GM12878 (cell line): ENCODE results near the gene RNF167. TPM values are rescaled to one million over a fixed set of nuclear protein-coding genes. Genes with fewer than 3 reads are reported as not detected.

Experiments used
- BACH1 ChIP-seq: fragments of 450-650 bp; IDR thresholded peaks from 2 replicates; pipeline ENCODE4 v1.6.1; 2017; ENCODE audit warnings: mild to moderate bottlenecking, borderline replicate concordance
- BHLHE40 ChIP-seq, 2 experiments: fragments of 450-650 bp in 1 of 2; IDR thresholded peaks; 2 replicates each; pipeline ENCODE4 v1.6.1; 2011 to 2017; ENCODE audit warnings: low read depth in 2 of 2, borderline replicate concordance in 1 of 2, improper control_type of control experiment in 1 of 2, low read length in 1 of 2, mild to moderate bottlenecking in 1 of 2
- CBFB ChIP-seq: IDR thresholded peaks from 2 replicates; pipeline ENCODE4 v1.6.1; 2016; ENCODE audit warnings: antibody characterized with exemption, low read depth
- EED ChIP-seq: sonication (generic); IDR thresholded peaks from 2 replicates; pipeline ENCODE4 v1.6.1; 2016; ENCODE audit warnings: antibody characterized with exemption, low read depth
- ESRRA ChIP-seq: IDR thresholded peaks from 2 replicates; pipeline ENCODE4 v1.6.1; 2012; ENCODE audit warnings: mild to moderate bottlenecking, low read length, improper control_type of control experiment
- ETV6 ChIP-seq, 2 experiments: fragments of 450-650 bp in 1 of 2; IDR thresholded peaks in 1 of 2; conservative IDR thresholded peaks in 1 of 2; 2 replicates each; pipeline ENCODE4 v1.6.1; 2014; ENCODE audit warnings: antibody characterized with exemption in 1 of 2, borderline replicate concordance in 1 of 2, low read depth in 1 of 2, mild to moderate bottlenecking in 1 of 2, moderate library complexity in 1 of 2
- HCFC1 ChIP-seq: fragments of 150-350 bp; IDR thresholded peaks from 2 replicates; pipeline ENCODE4 v1.6.1; 2014; ENCODE audit warnings: low read length
- IRF5 ChIP-seq: fragments of 450-650 bp; IDR thresholded peaks from 2 replicates; pipeline ENCODE4 v1.6.1; 2017; ENCODE audit warnings: borderline replicate concordance
- MEF2B ChIP-seq: fragments of 450-650 bp; IDR thresholded peaks from 2 replicates; pipeline ENCODE4 v1.6.1; 2018; ENCODE audit warnings: mild to moderate bottlenecking, moderate library complexity; ENCODE audit not compliant: partially characterized antibody, poor library complexity, severe bottlenecking
- NR2F1 ChIP-seq: fragments of 450-650 bp; conservative IDR thresholded peaks from 2 replicates; pipeline ENCODE4 v1.6.1; 2017; ENCODE audit warnings: mild to moderate bottlenecking
- PRDM15 ChIP-seq: fragments of 450-650 bp; formaldehyde crosslinking; IDR thresholded peaks from 2 replicates; pipeline ENCODE4 v1.4.0; 2020; ENCODE audit warnings: mild to moderate bottlenecking, moderate library complexity
- SPI1 ChIP-seq: IDR thresholded peaks from 2 replicates; pipeline ENCODE4 v1.6.1; 2011; ENCODE audit warnings: low read depth, mild to moderate bottlenecking, low read length, moderate library complexity, borderline replicate concordance; ENCODE audit not compliant: insufficient read depth
- SRF ChIP-seq, 2 experiments: IDR thresholded peaks; 2 replicates each; pipeline ENCODE4 v1.6.1; 2011; ENCODE audit warnings: low read depth in 2 of 2, low read length in 2 of 2, mild to moderate bottlenecking in 1 of 2, moderate library complexity in 1 of 2
- SUZ12 ChIP-seq: fragments of 200-600 bp; sonication (generic); IDR thresholded peaks from one replicate; pipeline ENCODE4 v1.6.1; 2018; ENCODE audit warnings: antibody characterized with exemption, mild to moderate bottlenecking; ENCODE audit not compliant: unreplicated experiment
- YY1 ChIP-seq: IDR thresholded peaks from 2 replicates; pipeline ENCODE4 v1.6.1; 2011; ENCODE audit warnings: low read depth, mild to moderate bottlenecking, low read length
- polyA plus RNA-seq, 11 experiments: library from polyadenylated mRNA; depleted of rRNA in 4 of 11; unstranded in 6 of 11; stranded (reverse) in 5 of 11; fragments of >200 nt; fragmentation: Nextera tagmentation in 4 of 11; fragmentation: Illumina TruSeq in 1 of 11; extraction: Ambion mirVana in 4 of 11; extraction: Trizol in 1 of 11; gene quantifications; 1 replicate in 1 of 11; 2 replicates in 10 of 11; pipeline versions ENCODE4 v1.2.1 to v1.2.3, GENCODE V29; 2011 to 2016; ENCODE audit warnings: inconsistent platforms in 2 of 11, missing spikeins in 2 of 11, low read depth in 1 of 11
- total RNA-seq, 4 experiments: library from RNA; depleted of rRNA in 3 of 4; stranded (reverse); fragments of >200 nt in 3 of 4; fragmentation: Illumina TruSeq in 1 of 4; extraction: Trizol in 1 of 4; gene quantifications; 2 replicates each; pipeline versions ENCODE4 v1.2.1 to v1.2.3, GENCODE V29; 2013 to 2021
- TF ChIP-seq, protein P1 (sequence below): fragments of 450-650 bp; IDR thresholded peaks from 2 replicates; pipeline ENCODE4 v1.6.1; 2017; ENCODE audit warnings: low read depth, mild to moderate bottlenecking, moderate library complexity

RNF167 gene
- total and polyA plus RNA-seq, 10 of the 15 experiments (the other 5 are each of a cell fraction or from before 2014, with no cell fraction given), result 33.6 to 147 (median 57.6) TPM

GRCh38 chr17:4944163-4944553 is 4.1 kb downstream of the RNF167 start (continued):
- 0 out of 2 replicates have a peak, but pooled peaks have one; percentile 5 for TF ChIP-seq YY1
- TF ChIP-seq SRF (IDR thresholded peaks at IDR 0.05; ENCODE audit: low read depth in 2 of 2, low read length in 2 of 2), result peak; percentile 91 to 95
- 0 out of 4 replicates have a peak, but pooled peaks of 1 of the 2 experiments have one; percentile 20 for TF ChIP-seq ETV6 (conservative IDR thresholded peaks at IDR 0.05 in 1 of 2, IDR thresholded peaks at IDR 0.05 in 1 of 2; ENCODE audit: borderline replicate concordance in 1 of 2, low read depth in 1 of 2)
- peak; percentile 30 for TF ChIP-seq BACH1
- 0 out of 2 replicates have a peak, but pooled peaks have one; percentile 30 for TF ChIP-seq EED
- no peak for TF ChIP-seq SUZ12
- TF ChIP-seq PRDM15 (CRISPR knock-in tag), result 0 out of 2 replicates have a peak, but pooled peaks have one; percentile 29
- TF ChIP-seq BHLHE40 (IDR thresholded peaks at IDR 0.05; ENCODE audit: borderline replicate concordance in 1 of 2, low read depth in 2 of 2, low read length in 1 of 2), result 0 out of 4 replicates have a peak, but pooled peaks of 1 of the 2 experiments have one; percentile 26
- no peak; the same call in 1 of the 2 replicates for TF ChIP-seq NR2F1
- no peak for TF ChIP-seq IRF5
- peak; percentile 8; the same call in 1 of the 2 replicates for TF ChIP-seq CBFB
- TF ChIP-seq ESRRA, result no peak
- TF ChIP-seq SPI1, result peak; percentile 90
- TF ChIP-seq, protein P1, sequence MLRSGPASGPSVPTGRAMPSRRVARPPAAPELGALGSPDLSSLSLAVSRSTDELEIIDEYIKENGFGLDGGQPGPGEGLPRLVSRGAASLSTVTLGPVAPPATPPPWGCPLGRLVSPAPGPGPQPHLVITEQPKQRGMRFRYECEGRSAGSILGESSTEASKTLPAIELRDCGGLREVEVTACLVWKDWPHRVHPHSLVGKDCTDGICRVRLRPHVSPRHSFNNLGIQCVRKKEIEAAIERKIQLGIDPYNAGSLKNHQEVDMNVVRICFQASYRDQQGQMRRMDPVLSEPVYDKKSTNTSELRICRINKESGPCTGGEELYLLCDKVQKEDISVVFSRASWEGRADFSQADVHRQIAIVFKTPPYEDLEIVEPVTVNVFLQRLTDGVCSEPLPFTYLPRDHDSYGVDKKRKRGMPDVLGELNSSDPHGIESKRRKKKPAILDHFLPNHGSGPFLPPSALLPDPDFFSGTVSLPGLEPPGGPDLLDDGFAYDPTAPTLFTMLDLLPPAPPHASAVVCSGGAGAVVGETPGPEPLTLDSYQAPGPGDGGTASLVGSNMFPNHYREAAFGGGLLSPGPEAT, result peak; percentile 31
- TF ChIP-seq MEF2B, result peak; percentile 69
- no peak for TF ChIP-seq HCFC1
